Activated T-cell treated with anti-CD3 and anti-CD28 coated beads, Interleukin-2, amount 50 U/mL, for 24 hours (primary cell): ENCODE data around the gene PLCG2.
"Not testable (repeated sequence)": the region's sequence is repeated elsewhere in the genome, so short reads cannot be mapped to it uniquely, and the experiment has no call there.

Experiments used
- DNase-seq: peaks from one replicate; pipeline ENCODE4 v3.0.0-alpha.2; 2020
- H3K27ac Mint-ChIP-seq: 2 replicates; pipeline ENCODE4 v1.8.0; 2020; ENCODE audit warnings: mild to moderate bottlenecking, mixed read lengths
- H3K27me3 Mint-ChIP-seq: 2 replicates; pipeline ENCODE4 v1.8.0; 2020; ENCODE audit warnings: mixed read lengths
- H3K36me3 Mint-ChIP-seq: 2 replicates; pipeline ENCODE4 v1.8.0; 2020; ENCODE audit warnings: low read depth, mixed read lengths
- H3K4me1 Mint-ChIP-seq: 2 replicates; pipeline ENCODE4 v1.8.0; 2020; ENCODE audit warnings: low read depth, mixed read lengths
- H3K4me3 Mint-ChIP-seq: 2 replicates; pipeline ENCODE4 v1.8.0; 2020; ENCODE audit warnings: mild to moderate bottlenecking, moderate library complexity, mixed read lengths
- H3K9me3 Mint-ChIP-seq: 2 replicates; pipeline ENCODE4 v1.8.0; 2020; ENCODE audit warnings: mixed read lengths

Gene PLCG2

DNA sequence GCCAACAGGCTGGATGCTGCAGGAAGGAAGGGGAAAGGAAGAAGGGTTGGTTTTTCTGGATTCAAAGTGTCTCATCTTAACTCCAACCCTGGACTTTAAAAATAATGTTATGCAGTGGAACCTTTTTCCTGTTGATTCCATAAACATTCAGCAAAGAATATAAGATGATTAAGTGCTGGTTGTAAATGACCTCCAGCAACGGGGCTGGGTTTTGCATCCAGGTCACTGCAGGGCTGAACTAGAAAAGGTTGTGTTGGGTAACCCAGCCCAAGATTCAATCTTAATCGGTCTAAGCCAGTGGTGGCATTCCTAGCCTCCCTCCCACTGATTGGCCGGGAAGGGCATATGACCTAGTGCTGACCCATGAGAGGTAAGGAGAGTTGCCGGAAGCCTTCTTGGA lies 34.2 kb upstream of the PLCG2 start:
- H3K27ac Mint-ChIP-seq, result no peak overlapping the region
- H3K27me3 Mint-ChIP-seq, result no peaks in the 10 kb centered on the region
- H3K9me3 Mint-ChIP-seq, result no peaks in the 10 kb centered on the region
- no peaks in the 10 kb centered on the region for H3K36me3 Mint-ChIP-seq
- no peak for DNase-seq
- no peak overlapping the region for H3K4me3 Mint-ChIP-seq
- H3K4me1 Mint-ChIP-seq, result peaks cover 23% of the 10 kb centered on the region

DNA sequence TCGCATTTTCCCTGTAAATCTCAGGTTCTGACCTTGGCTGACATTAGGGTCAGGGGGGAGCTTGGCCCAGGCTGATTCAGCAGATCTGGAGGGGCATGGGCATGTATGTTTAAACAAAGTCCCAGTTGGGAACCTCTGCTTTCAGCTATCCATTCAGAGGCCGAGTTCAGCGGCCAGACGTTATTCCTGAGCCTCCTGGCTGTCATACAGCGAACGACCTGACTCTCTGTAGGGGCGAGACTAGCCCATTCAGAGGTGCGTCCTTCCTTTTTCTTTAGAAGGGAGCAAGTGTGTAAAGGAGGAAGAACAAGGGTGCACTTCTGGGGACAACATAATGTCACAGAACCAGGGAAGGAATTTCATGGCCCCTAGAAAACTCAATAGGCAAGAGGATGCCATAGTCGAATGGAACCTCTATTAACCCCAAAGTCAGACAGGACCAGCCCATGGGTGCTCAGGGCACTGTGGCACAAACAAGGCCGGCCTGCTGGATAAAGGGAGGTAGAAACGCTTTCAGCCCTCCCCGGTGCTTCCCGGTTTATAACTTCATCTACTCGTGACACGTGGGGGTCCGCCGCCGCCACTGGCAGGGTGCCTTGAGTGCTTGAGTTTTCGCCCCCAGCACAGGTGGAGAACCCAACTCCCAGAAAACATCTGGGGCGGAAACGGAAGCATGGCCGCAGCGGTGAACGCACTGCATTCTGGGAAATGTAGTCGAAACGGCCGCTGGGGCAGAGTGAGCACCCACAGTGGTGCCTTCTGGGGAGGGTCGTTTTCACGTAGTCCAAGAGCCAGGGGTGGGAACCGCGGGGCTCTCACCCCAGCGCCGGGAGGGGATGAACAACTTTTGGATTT lies 33.2 kb upstream of the PLCG2 start:
- peaks cover 21% of the 10 kb centered on the region for H3K4me1 Mint-ChIP-seq
- peak; percentile 85 for DNase-seq
- H3K9me3 Mint-ChIP-seq, result no peaks in the 10 kb centered on the region
- H3K36me3 Mint-ChIP-seq, result no peaks in the 10 kb centered on the region
- no peaks in the 10 kb centered on the region for H3K27me3 Mint-ChIP-seq
- H3K27ac Mint-ChIP-seq, result peak overlapping the region; percentile 91
- H3K4me3 Mint-ChIP-seq, result peak overlapping the region; percentile 80

DNA sequence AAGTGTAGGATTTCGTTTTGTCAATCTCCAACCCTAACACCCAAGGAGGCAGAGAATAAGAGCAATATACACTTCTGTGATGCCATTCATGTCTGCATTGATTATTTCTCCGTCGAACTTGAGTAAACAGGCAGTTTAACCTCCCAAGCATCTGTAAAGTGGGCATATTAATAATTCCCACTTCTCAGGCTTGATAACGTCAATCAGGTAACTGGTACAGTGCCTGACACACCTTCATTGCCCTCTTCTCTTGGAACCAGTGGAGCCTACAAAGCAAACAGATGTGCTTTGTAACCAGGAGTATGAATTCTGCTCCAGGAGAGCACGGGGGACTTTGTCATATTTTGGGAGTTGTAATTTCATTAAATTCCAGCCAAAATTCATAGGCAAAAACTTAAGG lies 32.5 kb upstream of the PLCG2 start:
- H3K27me3 Mint-ChIP-seq, result no peaks in the 10 kb centered on the region
- H3K27ac Mint-ChIP-seq, result peak overlapping the region; percentile 91
- no peaks in the 10 kb centered on the region for H3K36me3 Mint-ChIP-seq
- H3K4me1 Mint-ChIP-seq, result peaks cover 21% of the 10 kb centered on the region
- no peak for DNase-seq
- H3K9me3 Mint-ChIP-seq, result no peaks in the 10 kb centered on the region
- H3K4me3 Mint-ChIP-seq, result peak overlapping the region; percentile 80

DNA sequence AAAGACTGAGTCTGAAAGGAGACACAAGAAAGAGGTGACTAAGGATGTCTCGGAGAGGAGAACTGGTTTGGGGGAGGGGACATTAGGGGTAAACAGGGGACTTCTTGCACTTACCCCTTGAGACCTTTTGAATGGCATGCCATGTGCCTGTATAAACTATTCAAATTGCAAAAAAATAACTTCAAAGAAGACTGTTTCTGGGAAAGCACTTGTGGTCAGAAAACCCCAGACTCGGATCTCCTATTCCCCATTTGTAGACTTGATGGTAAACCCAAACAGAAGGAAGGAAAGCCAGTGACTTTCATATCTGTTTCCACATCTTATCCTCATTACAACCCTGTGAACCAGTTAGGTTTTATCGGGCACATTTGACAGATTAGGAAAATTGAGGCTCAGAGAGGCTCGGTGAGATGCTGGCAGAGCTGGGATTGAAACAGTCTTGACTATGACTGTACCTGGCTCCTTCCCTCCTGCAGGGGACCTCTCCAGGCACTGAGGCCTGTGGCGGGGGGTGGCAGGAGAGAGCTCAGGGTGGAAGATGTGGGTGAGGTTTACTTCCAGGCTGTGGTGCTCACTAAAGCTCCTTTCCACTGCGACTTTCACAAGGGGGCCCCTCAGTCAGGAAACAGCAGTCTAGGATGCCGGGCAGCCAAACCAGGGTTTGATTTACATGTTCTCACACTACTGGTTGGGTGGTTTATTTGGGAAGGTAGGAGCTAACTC lies 30.5 kb upstream of the PLCG2 start:
- Mint-ChIP-seq H3K9me3 (no peaks in the 10 kb centered on the region), H3K4me3 (no peak overlapping the region), H3K27me3 (no peaks in the 10 kb centered on the region), H3K4me1 (peaks cover 21% of the 10 kb centered on the region), H3K36me3 (no peaks in the 10 kb centered on the region), H3K27ac (no peak overlapping the region)
- DNase-seq, result no peak

DNA sequence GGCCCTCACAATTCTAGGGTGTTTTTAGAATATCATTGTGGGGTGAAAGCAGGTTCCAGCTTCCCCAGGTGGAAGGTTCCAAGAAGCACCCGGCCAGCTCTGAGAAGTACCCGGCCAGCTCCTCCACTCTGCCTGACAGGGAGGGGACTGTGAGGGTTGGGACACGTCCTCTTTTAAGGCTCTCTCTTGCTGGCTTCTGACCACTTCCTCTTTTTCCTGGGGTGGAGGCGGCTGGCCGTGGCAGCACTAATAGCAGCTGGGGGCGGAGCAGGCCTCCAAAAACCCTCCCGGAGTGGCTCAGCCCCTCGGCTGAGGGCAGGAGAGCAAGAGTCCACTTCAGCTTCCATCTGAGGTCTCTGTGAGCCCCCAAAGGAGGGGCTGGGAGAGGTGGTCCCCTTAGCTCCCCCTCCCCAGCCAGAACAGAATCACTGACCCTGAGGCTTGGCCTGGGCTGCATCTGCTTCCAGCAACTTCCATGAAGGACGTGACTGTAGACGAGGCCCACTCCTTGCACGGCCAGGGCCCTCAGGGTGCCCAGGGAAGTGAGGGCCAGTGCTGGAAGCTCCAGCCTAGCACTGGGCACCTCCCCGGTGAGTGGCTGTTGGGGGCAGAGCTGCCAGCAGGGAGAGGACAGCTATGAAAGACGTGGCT lies 26.7 kb upstream of the PLCG2 start:
- H3K4me3 Mint-ChIP-seq, result no peak overlapping the region
- peaks cover 8% of the 10 kb centered on the region for H3K4me1 Mint-ChIP-seq
- no peaks in the 10 kb centered on the region for H3K27me3 Mint-ChIP-seq
- H3K9me3 Mint-ChIP-seq, result no peaks in the 10 kb centered on the region
- DNase-seq, result no peak
- no peak overlapping the region for H3K27ac Mint-ChIP-seq
- no peaks in the 10 kb centered on the region for H3K36me3 Mint-ChIP-seq

DNA sequence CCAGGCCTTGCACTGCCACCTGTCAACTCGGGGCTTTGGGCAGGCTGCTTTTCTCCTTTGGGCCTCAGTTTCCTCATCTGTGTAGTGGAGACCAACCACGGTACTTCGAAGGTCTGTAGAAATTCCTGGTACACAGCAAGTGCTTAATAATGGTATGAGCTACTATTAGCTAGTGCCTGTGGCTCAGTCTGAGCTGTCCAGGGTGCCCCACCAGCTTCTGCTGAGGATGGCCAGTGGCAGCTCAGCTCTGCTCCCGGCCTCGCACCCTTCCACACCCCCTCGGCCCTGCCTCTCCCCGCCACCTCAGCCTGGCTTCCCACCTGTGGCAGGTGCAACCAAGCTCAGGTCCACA lies 26.2 kb upstream of the PLCG2 start:
- Mint-ChIP-seq H3K27ac (no peak overlapping the region), H3K27me3 (no peaks in the 10 kb centered on the region), H3K9me3 (no peaks in the 10 kb centered on the region), H3K4me1 (peaks cover 8% of the 10 kb centered on the region), H3K36me3 (no peaks in the 10 kb centered on the region), H3K4me3 (no peak overlapping the region)
- no peak for DNase-seq

DNA sequence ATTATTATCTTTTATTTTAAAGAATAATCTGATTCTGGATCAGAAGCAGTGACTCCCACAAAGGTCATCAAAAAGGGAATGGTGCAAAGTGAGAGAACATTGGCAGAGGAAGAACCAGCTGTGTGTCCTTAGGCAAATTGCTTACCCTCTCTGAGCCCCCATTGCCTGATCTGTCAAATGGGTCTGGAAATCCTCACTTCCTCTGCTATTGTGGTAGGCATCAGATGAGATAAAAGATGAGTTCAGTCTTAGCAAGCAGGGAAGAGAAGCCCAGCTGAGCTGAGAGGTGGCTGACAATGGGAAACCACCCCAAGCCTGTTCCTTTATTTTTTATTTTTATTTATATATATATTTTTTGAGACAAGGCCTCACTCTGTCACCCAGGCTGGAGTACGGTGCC lies 24.2 kb upstream of the PLCG2 start:
- no peaks in the 10 kb centered on the region for H3K9me3 Mint-ChIP-seq
- H3K4me3 Mint-ChIP-seq, result no peak overlapping the region
- H3K36me3 Mint-ChIP-seq, result no peaks in the 10 kb centered on the region
- DNase-seq, result no peak
- no peak overlapping the region for H3K27ac Mint-ChIP-seq
- no peaks in the 10 kb centered on the region for H3K27me3 Mint-ChIP-seq
- H3K4me1 Mint-ChIP-seq, result no peaks in the 10 kb centered on the region

DNA sequence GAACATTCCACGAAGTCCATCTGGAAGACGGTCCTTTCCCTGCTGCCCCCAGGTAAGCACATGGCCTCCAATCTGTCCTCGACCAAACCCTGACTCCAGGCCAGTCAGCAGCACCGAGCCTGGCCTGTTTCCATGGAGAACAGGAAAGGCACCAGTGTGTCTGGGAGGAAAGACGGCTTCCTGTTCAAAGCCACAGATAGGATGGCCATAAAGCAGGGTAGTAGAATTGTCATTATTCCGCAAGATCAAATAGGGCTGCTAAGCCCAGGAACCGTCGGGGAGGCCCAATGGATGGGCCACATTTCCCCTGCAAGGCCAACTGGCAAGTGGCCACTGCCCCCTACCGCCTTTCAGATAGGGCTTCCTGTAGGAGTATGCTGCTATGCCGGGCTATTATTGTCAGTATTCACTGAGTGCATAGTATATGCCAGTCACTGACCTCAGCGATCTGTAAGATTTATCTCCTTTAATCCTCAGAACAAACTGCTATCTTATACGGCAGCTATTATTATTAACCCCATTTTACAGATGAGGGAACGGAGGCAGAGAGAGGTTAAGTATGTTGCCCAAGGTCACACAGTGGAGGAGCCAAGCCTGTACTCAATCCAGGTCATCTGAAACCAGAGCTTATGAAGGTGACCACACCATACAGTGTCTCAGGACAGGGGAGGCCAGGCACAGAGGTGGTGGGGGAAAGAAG lies 23.0 kb upstream of the PLCG2 start:
- no peaks in the 10 kb centered on the region for H3K9me3 Mint-ChIP-seq
- DNase-seq, result no peak
- H3K27me3 Mint-ChIP-seq, result no peaks in the 10 kb centered on the region
- H3K4me3 Mint-ChIP-seq, result no peak overlapping the region
- H3K4me1 Mint-ChIP-seq, result no peaks in the 10 kb centered on the region
- no peaks in the 10 kb centered on the region for H3K36me3 Mint-ChIP-seq
- no peak overlapping the region for H3K27ac Mint-ChIP-seq

DNA sequence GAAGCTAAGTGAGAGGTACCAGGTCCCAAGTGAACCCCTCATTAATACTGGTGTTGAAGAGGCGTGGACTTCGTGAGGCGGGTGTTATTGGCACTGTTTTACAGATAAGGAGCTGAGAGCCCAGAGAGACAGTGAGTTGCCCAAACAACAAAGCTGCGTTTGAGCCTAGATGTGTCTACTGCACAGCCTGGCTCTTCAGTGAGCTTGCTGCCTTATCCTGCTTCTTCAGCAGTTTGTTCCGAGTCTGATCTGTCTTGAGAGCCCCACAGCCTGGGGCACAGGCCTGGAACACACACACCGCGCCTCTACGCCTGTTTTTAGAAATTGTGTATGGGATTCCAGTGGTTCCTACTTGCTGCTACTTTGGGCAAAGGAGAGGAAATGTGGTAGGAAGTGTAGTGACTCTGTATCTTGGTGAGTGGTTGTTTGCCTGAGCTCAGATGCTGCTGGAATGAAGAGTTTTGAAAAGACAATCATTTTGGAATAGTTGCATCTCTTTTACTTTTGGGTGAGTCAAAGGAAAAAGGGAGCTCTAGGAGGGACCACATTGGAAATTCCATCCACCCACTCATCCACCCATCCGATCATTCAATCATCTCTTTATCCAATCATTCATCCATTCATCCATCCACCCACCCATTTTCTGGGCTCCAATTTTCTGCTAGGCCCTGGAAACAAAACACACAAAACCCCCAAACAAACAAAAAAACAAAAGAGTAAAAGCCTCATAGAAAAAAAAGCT lies 22.3 kb upstream of the PLCG2 start:
- Mint-ChIP-seq H3K27me3 (no peaks in the 10 kb centered on the region), H3K4me1 (no peaks in the 10 kb centered on the region), H3K4me3 (no peak overlapping the region), H3K36me3 (no peaks in the 10 kb centered on the region), H3K27ac (no peak overlapping the region), H3K9me3 (no peaks in the 10 kb centered on the region)
- no peak for DNase-seq

DNA sequence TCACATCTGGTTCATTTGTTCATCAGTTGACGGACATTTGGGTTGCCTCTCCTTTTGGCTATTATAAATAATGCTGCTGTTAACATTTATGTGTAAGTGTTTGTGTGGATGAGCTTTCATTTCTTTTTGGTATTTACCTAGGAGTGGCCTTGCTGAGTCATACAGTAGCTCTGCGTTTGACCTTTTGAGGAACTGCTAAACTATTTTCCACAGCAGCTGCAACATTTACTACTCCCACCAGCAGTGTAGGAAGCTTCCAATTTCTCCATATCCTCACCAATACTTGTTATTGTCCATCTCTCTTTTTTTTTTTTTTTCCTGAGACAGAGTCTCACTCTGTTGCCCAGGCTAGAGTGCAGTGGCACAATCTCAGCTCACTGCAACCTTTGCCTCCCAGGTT lies 20.7 kb upstream of the PLCG2 start:
- H3K36me3 Mint-ChIP-seq, result no peaks in the 10 kb centered on the region
- H3K9me3 Mint-ChIP-seq, result no peaks in the 10 kb centered on the region
- no peaks in the 10 kb centered on the region for H3K4me1 Mint-ChIP-seq
- H3K4me3 Mint-ChIP-seq, result no peak overlapping the region
- H3K27me3 Mint-ChIP-seq, result no peaks in the 10 kb centered on the region
- H3K27ac Mint-ChIP-seq, result no peak overlapping the region
- DNase-seq, result no peak

DNA sequence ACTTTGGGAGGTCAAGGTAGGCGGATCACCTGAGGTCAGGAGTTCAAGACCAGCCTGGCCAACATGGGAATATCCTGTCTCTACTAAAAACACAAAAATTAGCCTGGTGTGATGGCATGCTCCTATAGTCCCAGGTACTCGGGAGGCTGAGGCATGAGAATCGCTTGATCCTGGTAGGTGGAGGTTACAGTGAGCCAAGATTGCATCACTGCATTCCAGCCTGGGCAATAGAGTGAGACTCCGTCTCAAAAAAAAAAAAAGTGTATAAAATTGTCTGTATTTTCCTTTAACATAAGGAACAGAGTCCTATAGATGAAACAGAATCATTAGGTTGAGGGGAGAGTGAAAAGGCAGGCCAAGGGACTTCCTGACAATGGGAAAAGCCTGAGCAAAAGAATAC lies 16.8 kb upstream of the PLCG2 start:
- not testable (repeated sequence) for H3K36me3 Mint-ChIP-seq, H3K27me3 Mint-ChIP-seq, H3K4me3 Mint-ChIP-seq, H3K27ac Mint-ChIP-seq, H3K4me1 Mint-ChIP-seq, DNase-seq, H3K9me3 Mint-ChIP-seq

DNA sequence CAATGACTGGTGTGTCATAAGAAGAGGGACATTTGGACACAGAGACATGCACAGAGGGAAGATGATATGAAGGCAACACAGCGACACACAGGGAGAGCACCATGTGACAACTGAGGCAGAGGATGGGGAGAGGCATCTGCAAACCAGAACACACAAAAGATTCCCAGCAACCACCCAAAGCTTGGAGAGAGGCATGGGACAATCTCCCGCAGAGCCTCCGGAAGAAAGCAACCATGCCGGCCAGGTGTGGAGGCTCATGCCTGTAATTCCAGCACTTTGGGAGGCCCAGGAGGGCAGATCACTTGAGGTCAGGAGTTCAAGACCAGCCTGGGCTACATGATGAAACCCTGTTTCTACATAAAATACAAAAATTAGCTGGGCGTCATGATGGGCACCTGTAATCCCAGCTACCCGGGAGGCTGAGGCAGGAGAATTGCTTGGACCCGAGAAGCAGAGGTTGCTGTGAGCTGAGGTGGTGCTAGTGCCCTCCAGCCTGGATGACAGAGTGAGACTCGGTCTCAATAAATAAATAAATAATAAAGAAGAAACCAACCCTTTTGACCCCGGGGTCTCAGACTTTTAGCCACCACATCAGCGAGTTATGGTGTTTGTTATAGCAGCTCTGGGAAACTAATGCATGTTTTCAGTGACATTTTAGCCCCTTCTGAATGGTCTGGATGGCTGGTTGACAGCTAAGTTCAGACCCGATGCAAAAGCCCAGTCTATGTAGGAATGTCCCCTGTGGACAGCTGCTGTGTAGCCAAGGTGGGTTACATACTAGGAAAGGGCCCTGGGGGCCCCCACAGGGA lies 13.8 kb upstream of the PLCG2 start:
- Mint-ChIP-seq H3K9me3 (no peaks in the 10 kb centered on the region), H3K36me3 (no peaks in the 10 kb centered on the region), H3K4me1 (no peaks in the 10 kb centered on the region), H3K27ac (no peak overlapping the region), H3K4me3 (no peak overlapping the region), H3K27me3 (peaks cover 2% of the 10 kb centered on the region)
- no peak for DNase-seq

DNA sequence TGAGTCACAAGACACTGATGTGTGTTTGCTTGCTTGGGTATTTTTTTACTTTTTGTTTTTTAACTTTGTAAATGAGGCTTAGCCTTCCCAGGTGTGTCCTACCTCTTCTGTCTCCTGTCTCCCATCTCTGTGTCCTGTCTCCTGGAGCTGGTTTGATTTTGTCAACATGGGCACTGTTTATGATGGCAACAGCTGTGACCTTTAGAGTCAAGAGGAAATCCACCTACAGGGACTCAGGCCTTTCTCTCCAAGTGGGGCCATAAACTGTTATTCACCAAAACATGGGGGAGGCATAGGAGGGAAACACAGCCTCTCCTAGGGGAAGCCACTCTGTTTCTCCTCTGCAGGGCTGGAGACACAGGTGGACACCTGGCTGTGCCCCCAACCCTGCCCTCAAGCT lies 13.1 kb upstream of the PLCG2 start:
- Mint-ChIP-seq H3K36me3 (no peaks in the 10 kb centered on the region), H3K9me3 (no peaks in the 10 kb centered on the region), H3K27ac (no peak overlapping the region), H3K27me3 (peaks cover 2% of the 10 kb centered on the region), H3K4me1 (no peaks in the 10 kb centered on the region), H3K4me3 (no peak overlapping the region)
- no peak for DNase-seq
